GM18868 (cell line): ENCODE measurements around the gene PEX7.
"Not testable (repeated sequence)": the region's sequence is repeated elsewhere in the genome, so short reads cannot be mapped to it uniquely, and the experiment has no call there.

Experiments used
- ATAC-seq: cut with Tn5 transposase; IDR thresholded peaks from one replicate; pipeline ENCODE4 v1.9.1; 2021; ENCODE audit warnings: mild to moderate bottlenecking, moderate library complexity; ENCODE audit not compliant: unreplicated experiment

Gene PEX7

GRCh38 chr6:136790411-136791295 is 31.7 kb upstream of the PEX7 start:
- ATAC-seq, result no peak

GRCh38 chr6:136791296-136792094 is 30.9 kb upstream of the PEX7 start:
- peak; percentile 35 for ATAC-seq

GRCh38 chr6:136792095-136792409 is 30.3 kb upstream of the PEX7 start:
- ATAC-seq, result no peak

GRCh38 chr6:136792410-136793262 is 29.8 kb upstream of the PEX7 start, which contains the start of gene MAP3K5:
Gene MAP3K5, minus strand, starts transcription at chr6:136792477. Its CDS starts 320 bp downstream, at chr6:136792157.
- ATAC-seq, result peak; percentile 60

- peak; percentile 11 for ATAC-seq
Measured at GRCh38 chr6:136793363-136793762, 29.0 kb upstream of the PEX7 start.

- no peak for ATAC-seq
Measured at GRCh38 chr6:136795386-136795785, 27.0 kb upstream of the PEX7 start.

- no peak for ATAC-seq
Measured at GRCh38 chr6:136795996-136796395, 26.4 kb upstream of the PEX7 start.

GRCh38 chr6:136798044-136798443 is 24.3 kb upstream of the PEX7 start:
- no peak for ATAC-seq

GRCh38 chr6:136801581-136801980 is 20.8 kb upstream of the PEX7 start:
- no peak for ATAC-seq

GRCh38 chr6:136803608-136804007 is 18.8 kb upstream of the PEX7 start:
- no peak for ATAC-seq

GRCh38 chr6:136809091-136809860 is 13.1 kb upstream of the PEX7 start:
- ATAC-seq, result no peak

GRCh38 chr6:136811272-136811671 is 11.1 kb upstream of the PEX7 start:
- ATAC-seq, result no peak

GRCh38 chr6:136812174-136812573 is 10.2 kb upstream of the PEX7 start:
- ATAC-seq, result no peak

- not testable (repeated sequence) for ATAC-seq
Measured at GRCh38 chr6:136815608-136816007, 6.8 kb upstream of the PEX7 start.

- no peak for ATAC-seq
Measured at GRCh38 chr6:136816656-136817055, 5.7 kb upstream of the PEX7 start.

GRCh38 chr6:136820561-136820960 is 1.8 kb upstream of the PEX7 start:
- no peak for ATAC-seq

GRCh38 chr6:136822046-136822375 is 381 bp upstream of the PEX7 start:
- ATAC-seq, result peak; percentile 10

- no peak for ATAC-seq
Measured at GRCh38 chr6:136823128-136823660, 802 bp downstream of the PEX7 start.

GRCh38 chr6:136826216-136826615 is 3.8 kb downstream of the PEX7 start:
- no peak for ATAC-seq

GRCh38 chr6:136831873-136832562 is 9.6 kb downstream of the PEX7 start:
- no peak for ATAC-seq
